Thyroid gland (tissue), 4 donors: ENCODE results near the gene MYH10. TPM values are rescaled to one million over a fixed set of nuclear protein-coding genes. Genes with fewer than 3 reads are reported as not detected.

Experiments
- DNase-seq, 2 donors: peaks; one replicate each; pipeline ENCODE4 v3.0.0-alpha.2; 2019
- H3K27ac ChIP-seq, 3 donors: fragments of 200-600 bp; sonication (generic); 1 replicate in 2 of 3; 2 replicates in 1 of 3; pipeline ENCODE4 v1.5.1; 2016 to 2019; ENCODE audit warnings: mild to moderate bottlenecking in 1 of 3, moderate library complexity in 1 of 3
- H3K27me3 ChIP-seq: fragments of 200-600 bp; sonication (generic); one replicate; pipeline ENCODE4 v1.5.1; 2019
- H3K36me3 ChIP-seq, 2 donors: fragments of 200-600 bp; sonication (generic); one replicate each; pipeline ENCODE4 v1.5.1; 2016 to 2019
- H3K4me1 ChIP-seq, 2 donors: fragments of 200-600 bp; sonication (generic); one replicate each; pipeline ENCODE4 v1.5.1; 2017 to 2019
- H3K4me3 ChIP-seq, 3 donors: fragments of 200-600 bp; sonication (generic); replicated peaks in 1 of 3; 1 replicate in 2 of 3; 2 replicates in 1 of 3; pipeline ENCODE4 v1.5.1; 2016; ENCODE audit warnings: mild to moderate bottlenecking in 1 of 3
- H3K9me3 ChIP-seq: fragments of 200-600 bp; sonication (generic); one replicate; pipeline ENCODE4 v1.5.1; 2017
- CTCF ChIP-seq, 6 experiments: fragments of 200-600 bp in 3 of 6; fragments of 450-650 bp in 3 of 6; sonication (generic) in 3 of 6; IDR thresholded peaks; one replicate each; pipeline ENCODE4 v1.5.1; 2016 to 2019; ENCODE audit warnings: antibody characterized with exemption in 6 of 6, mild to moderate bottlenecking in 2 of 6, inconsistent platforms in 1 of 6, moderate library complexity in 1 of 6
- POLR2A ChIP-seq, 2 donors: fragments of 450-650 bp; IDR thresholded peaks; one replicate each; pipeline ENCODE4 v1.6.1; 2017; ENCODE audit warnings: antibody characterized with exemption in 2 of 2, mild to moderate bottlenecking in 2 of 2, moderate library complexity in 1 of 2
- WGBS, 2 donors: methylation state at CpG; one replicate each; pipeline ENCODE4 v1.1.5; 2017; 5-methylcytosine and 5-hydroxymethylcytosine counted together
- intact Hi-C: fragments of 100-400 bp; cut with DNase I; formaldehyde crosslinking; loops from one replicate; pipeline ENCODE4 v1.15.1; 2023
- total RNA-seq, 4 donors: library from RNA; depleted of rRNA; stranded (reverse); fragments of >200 nt; gene quantifications; one replicate each; pipeline ENCODE4 v1.2.3, GENCODE V29; 2016

Gene MYH10
- total RNA-seq, 4 donors from 2014 or later: 40.8 to 72.2 (median 44.2) TPM

- Histone ChIP-seq H3K36me3 (peaks cover 25 to 36% of the 10 kb centered on the region in 2 donors), H3K27ac (no peak overlapping the region), H3K4me3 (no peak overlapping the region), H3K4me1 (peaks cover 0 to 9% of the 10 kb centered on the region in 2 donors), H3K27me3 (no peaks in the 10 kb centered on the region), H3K9me3 (no peaks in the 10 kb centered on the region)
- WGBS, 2 donors: 76 to 89% methylated on average over 3 of the region's 3 CpGs
- TF ChIP-seq POLR2A (IDR thresholded peaks at IDR 0.05) (no peak), CTCF (IDR thresholded peaks at IDR 0.05) (no peak)
- intact Hi-C loops: no loop called here
- no peak for DNase-seq
Observed at GRCh38 chr17:8466456-8466855, 164.1 kb downstream of the MYH10 start.

GRCh38 chr17:8465759-8466158, 164.8 kb downstream of the MYH10 start:
- Histone ChIP-seq H3K27ac (no peak overlapping the region), H3K4me1 (peaks cover 0 to 8% of the 10 kb centered on the region in 2 donors), H3K36me3 (peaks cover 29 to 38% of the 10 kb centered on the region in 2 donors), H3K9me3 (no peaks in the 10 kb centered on the region), H3K4me3 (no peak overlapping the region), H3K27me3 (no peaks in the 10 kb centered on the region)
- DNase-seq: no peak
- WGBS, 2 donors: 76 to 77% methylated on average over 10 to 12 of the region's 12 CpGs
- TF ChIP-seq POLR2A (IDR thresholded peaks at IDR 0.05) (no peak), CTCF (IDR thresholded peaks at IDR 0.05) (no peak)
- intact Hi-C loops: no loop called here

- Histone ChIP-seq H3K9me3 (no peaks in the 10 kb centered on the region), H3K27me3 (no peaks in the 10 kb centered on the region), H3K4me3 (no peak overlapping the region), H3K4me1 (peaks cover 0 to 4% of the 10 kb centered on the region in 2 donors), H3K27ac (no peak overlapping the region), H3K36me3 (peaks cover 33 to 42% of the 10 kb centered on the region in 2 donors)
- WGBS, 2 donors: 69 to 79% methylated on average over 8 of the region's 8 CpGs
- intact Hi-C loops: no loop called here
- TF ChIP-seq CTCF (IDR thresholded peaks at IDR 0.05) (no peak), POLR2A (IDR thresholded peaks at IDR 0.05) (no peak)
- DNase-seq: no peak
Observed at GRCh38 chr17:8465356-8465755, 165.2 kb downstream of the MYH10 start.

GRCh38 chr17:8464941-8465340, 165.6 kb downstream of the MYH10 start:
- H3K4me1 ChIP-seq: no peaks in the 10 kb centered on the region

GRCh38 chr17:8463099-8463498, 167.4 kb downstream of the MYH10 start:
- Histone ChIP-seq H3K4me3 (no peak overlapping the region), H3K36me3 (peaks cover 34 to 51% of the 10 kb centered on the region in 2 donors), H3K9me3 (no peaks in the 10 kb centered on the region), H3K27ac (no peak overlapping the region), H3K27me3 (no peaks in the 10 kb centered on the region), H3K4me1 (no peaks in the 10 kb centered on the region)
- TF ChIP-seq CTCF (IDR thresholded peaks at IDR 0.05) (no peak), POLR2A (IDR thresholded peaks at IDR 0.05) (no peak)
- WGBS, 2 donors: 83 to 90% methylated on average over 5 of the region's 5 CpGs
- intact Hi-C loops: no loop called here
- DNase-seq: no peak

More at GRCh38 chr17:8464941-8465340, 165.6 kb downstream of the MYH10 start:
- Histone ChIP-seq H3K9me3 (no peaks in the 10 kb centered on the region), H3K27ac (no peak overlapping the region), H3K4me3 (no peak overlapping the region), H3K36me3 (peaks cover 37 to 47% of the 10 kb centered on the region in 2 donors), H3K27me3 (no peaks in the 10 kb centered on the region)
- intact Hi-C loops: no loop called here
- WGBS, 2 donors: 60 to 65% methylated on average over 4 of the region's 4 CpGs
- TF ChIP-seq CTCF (IDR thresholded peaks at IDR 0.05): no peak
- no peak for DNase-seq
